Ascending aorta (tissue), 2 donors: ENCODE measurements around the gene PTPN3. TPM values are rescaled to one million over a fixed set of nuclear protein-coding genes. Genes with fewer than 3 reads are reported as not detected.

Source experiments
- DNase-seq, 2 donors: peaks; one replicate each; pipeline ENCODE4 v3.0.0-alpha.2; 2019; ENCODE audit warnings: low spot score in 2 of 2
- H3K27ac ChIP-seq, 2 donors: fragments of 200-600 bp; sonication (generic); one replicate each; pipeline ENCODE4 v1.5.1; 2016 to 2017; ENCODE audit warnings: mild to moderate bottlenecking in 1 of 2
- H3K27me3 ChIP-seq: fragments of 200-600 bp; sonication (generic); one replicate; pipeline ENCODE4 v1.5.1; 2017
- H3K36me3 ChIP-seq, 2 donors: fragments of 200-600 bp; sonication (generic); one replicate each; pipeline ENCODE4 v1.5.1; 2016
- H3K4me1 ChIP-seq, 2 donors: fragments of 200-600 bp; sonication (generic); one replicate each; pipeline ENCODE4 v1.5.1; 2016 to 2017; ENCODE audit warnings: mild to moderate bottlenecking in 1 of 2
- H3K4me3 ChIP-seq, 2 donors: fragments of 200-600 bp; sonication (generic); one replicate each; pipeline ENCODE4 v1.5.1; 2016 to 2017; ENCODE audit warnings: mild to moderate bottlenecking in 1 of 2
- H3K9me3 ChIP-seq, 2 donors: fragments of 200-600 bp; sonication (generic); one replicate each; pipeline ENCODE4 v1.5.1; 2016
- intact Hi-C: fragments of 100-400 bp; cut with DNase I; formaldehyde crosslinking; loops from one replicate; pipeline ENCODE4 v1.15.1; 2023
- total RNA-seq: library from RNA; depleted of rRNA; stranded (reverse); fragments of >200 nt; gene quantifications from one replicate; pipeline ENCODE4 v1.1.0, GENCODE V29; 2016
- TF ChIP-seq, protein P1 (sequence below), 3 experiments: fragments of 200-600 bp in 2 of 3; fragments of 450-650 bp in 1 of 3; sonication (generic) in 2 of 3; IDR thresholded peaks; one replicate each; pipeline ENCODE4 v1.5.1; 2016 to 2019; ENCODE audit warnings: antibody characterized with exemption in 3 of 3, mild to moderate bottlenecking in 1 of 3, moderate library complexity in 1 of 3

PTPN3 gene
- total RNA-seq, 1 donor from 2014 or later: 4.3 TPM

DNA sequence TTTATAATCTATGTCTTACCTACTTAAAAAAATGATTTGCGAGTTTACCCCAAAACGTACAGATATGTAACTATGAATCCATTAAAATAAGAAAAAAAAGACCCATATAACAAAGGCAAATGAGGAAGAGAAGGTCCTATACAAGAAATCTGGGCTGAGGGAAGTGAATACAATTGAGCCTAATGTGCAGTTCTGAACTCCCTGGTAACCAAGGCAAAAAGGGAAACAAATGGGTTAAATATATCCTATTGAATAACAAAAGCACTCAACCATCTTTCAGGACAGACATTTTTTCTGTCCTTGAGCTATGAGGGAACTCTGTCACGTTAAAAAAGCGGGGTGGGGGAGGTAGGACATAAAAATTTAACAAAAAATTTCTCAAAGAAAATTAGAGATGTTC, 78.6 kb downstream of the PTPN3 start:
- no peaks in the 10 kb centered on the region for H3K27me3 ChIP-seq
- no peaks in the 10 kb centered on the region for H3K9me3 ChIP-seq
- TF ChIP-seq, protein P1, sequence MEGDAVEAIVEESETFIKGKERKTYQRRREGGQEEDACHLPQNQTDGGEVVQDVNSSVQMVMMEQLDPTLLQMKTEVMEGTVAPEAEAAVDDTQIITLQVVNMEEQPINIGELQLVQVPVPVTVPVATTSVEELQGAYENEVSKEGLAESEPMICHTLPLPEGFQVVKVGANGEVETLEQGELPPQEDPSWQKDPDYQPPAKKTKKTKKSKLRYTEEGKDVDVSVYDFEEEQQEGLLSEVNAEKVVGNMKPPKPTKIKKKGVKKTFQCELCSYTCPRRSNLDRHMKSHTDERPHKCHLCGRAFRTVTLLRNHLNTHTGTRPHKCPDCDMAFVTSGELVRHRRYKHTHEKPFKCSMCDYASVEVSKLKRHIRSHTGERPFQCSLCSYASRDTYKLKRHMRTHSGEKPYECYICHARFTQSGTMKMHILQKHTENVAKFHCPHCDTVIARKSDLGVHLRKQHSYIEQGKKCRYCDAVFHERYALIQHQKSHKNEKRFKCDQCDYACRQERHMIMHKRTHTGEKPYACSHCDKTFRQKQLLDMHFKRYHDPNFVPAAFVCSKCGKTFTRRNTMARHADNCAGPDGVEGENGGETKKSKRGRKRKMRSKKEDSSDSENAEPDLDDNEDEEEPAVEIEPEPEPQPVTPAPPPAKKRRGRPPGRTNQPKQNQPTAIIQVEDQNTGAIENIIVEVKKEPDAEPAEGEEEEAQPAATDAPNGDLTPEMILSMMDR (IDR thresholded peaks at IDR 0.05): no peak
- H3K4me3 ChIP-seq: no peak overlapping the region
- H3K27ac ChIP-seq: no peak overlapping the region
- H3K4me1 ChIP-seq: peaks cover 0 to 2% of the 10 kb centered on the region in 2 donors
- H3K36me3 ChIP-seq: peaks cover 4 to 34% of the 10 kb centered on the region in 2 donors
- intact Hi-C loops: no loop called here
- no peak for DNase-seq

DNA sequence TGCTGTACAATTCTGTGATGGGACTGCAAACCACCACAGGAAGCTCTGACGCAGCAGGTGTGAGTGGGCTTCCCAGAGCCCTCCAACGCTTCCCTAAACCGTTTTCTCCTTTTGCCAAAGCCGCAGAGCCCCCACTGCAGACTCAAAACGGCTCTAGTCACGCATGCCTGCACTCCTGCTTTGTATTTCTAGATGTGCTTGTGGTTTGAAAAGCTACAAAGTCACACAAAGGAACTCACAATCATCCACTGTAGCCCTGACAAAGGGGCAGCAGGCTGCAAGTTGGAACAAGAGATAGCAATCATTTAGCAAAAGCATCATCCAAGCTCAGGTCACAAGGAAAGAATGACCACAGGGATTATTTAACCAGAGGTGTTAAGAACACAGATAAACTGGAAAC, 79.3 kb downstream of the PTPN3 start:
- TF ChIP-seq, protein P1 (IDR thresholded peaks at IDR 0.05): no peak
- H3K27me3 ChIP-seq: no peaks in the 10 kb centered on the region
- no peak for DNase-seq
- H3K4me1 ChIP-seq: peaks cover 0 to 2% of the 10 kb centered on the region in 2 donors
- H3K9me3 ChIP-seq: no peaks in the 10 kb centered on the region
- H3K36me3 ChIP-seq: peaks cover 4 to 34% of the 10 kb centered on the region in 2 donors
- H3K27ac ChIP-seq: no peak overlapping the region
- intact Hi-C loops: no loop called here
- no peak overlapping the region for H3K4me3 ChIP-seq

DNA sequence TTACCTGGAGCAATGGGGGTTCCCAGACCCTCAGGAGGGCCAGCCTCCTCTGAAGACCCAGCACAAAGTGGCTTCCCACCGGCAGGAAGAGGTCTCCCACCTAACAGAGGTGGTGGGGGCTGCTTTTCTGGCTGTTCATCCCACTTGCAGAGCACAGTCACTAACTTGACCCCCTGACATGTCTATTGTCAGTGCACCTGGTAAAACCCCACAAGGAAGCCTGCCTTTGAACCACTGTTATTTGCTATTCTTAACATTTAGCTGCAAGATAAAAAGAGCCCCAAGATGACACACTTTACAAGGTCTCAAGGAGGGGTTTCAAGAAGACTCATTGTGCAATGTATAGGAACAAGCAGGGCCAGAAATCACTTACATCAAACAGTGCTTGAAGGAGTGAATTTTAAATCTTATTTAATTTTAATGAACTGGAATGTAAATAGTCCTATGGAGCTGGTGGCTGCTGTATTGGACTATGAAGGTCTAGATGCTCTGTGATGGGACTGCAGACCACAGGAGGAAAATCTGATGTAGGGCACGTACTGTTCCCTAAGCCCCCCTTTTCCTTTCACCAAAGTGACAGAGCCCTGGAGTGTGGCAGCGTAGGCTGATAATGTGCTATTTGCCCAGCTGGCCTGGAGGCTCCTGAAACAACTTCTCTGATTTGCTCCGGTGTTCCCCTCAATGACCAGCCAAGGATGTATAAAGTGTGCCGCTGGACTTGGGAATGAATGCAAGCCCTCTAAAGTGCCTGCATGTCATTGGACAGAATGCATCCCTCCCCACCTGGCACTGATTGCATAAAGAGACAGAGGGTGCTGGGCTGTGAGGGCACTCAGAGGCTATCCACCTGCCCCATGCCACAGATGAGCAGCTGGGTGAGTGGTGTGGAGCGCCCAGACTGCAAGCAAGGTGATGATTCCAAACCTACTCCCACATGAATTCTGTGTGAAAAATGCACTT, 80.2 kb downstream of the PTPN3 start:
- H3K36me3 ChIP-seq: peaks cover 4 to 34% of the 10 kb centered on the region in 2 donors
- no peak for DNase-seq
- intact Hi-C loops: no loop called here
- no peak overlapping the region for H3K4me3 ChIP-seq
- peaks cover 0 to 2% of the 10 kb centered on the region in 2 donors for H3K4me1 ChIP-seq
- H3K27ac ChIP-seq: peak overlapping the region; percentile 11 to 36
- no peaks in the 10 kb centered on the region for H3K9me3 ChIP-seq
- TF ChIP-seq, protein P1 (IDR thresholded peaks at IDR 0.05): no peak
- H3K27me3 ChIP-seq: no peaks in the 10 kb centered on the region

DNA sequence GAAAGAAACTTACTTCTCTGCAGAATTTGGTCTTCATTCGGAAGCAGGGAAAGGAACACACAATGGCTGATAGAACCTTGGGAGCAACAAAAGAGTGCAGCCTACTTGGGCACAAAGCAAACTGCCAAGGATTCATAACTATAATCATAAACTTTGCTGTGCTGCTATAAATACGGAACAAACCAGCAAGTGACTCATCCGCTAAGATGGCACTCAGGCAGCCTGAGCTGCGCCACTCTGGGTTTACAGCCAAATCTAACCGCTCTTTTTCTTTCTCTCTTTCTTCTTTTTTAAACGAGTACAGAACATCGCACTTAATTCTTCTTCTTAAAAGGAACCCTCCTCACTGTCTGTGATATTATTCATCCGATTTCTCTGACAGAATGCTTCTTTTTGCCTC, 81.1 kb downstream of the PTPN3 start:
- H3K27ac ChIP-seq: peak overlapping the region; percentile 11 to 36
- H3K27me3 ChIP-seq: no peaks in the 10 kb centered on the region
- peaks cover 4 to 34% of the 10 kb centered on the region in 2 donors for H3K36me3 ChIP-seq
- intact Hi-C loops: no loop called here
- no peak overlapping the region for H3K4me3 ChIP-seq
- peaks cover 0 to 2% of the 10 kb centered on the region in 2 donors for H3K4me1 ChIP-seq
- TF ChIP-seq, protein P1 (IDR thresholded peaks at IDR 0.05): no peak
- DNase-seq: no peak
- H3K9me3 ChIP-seq: no peaks in the 10 kb centered on the region

DNA sequence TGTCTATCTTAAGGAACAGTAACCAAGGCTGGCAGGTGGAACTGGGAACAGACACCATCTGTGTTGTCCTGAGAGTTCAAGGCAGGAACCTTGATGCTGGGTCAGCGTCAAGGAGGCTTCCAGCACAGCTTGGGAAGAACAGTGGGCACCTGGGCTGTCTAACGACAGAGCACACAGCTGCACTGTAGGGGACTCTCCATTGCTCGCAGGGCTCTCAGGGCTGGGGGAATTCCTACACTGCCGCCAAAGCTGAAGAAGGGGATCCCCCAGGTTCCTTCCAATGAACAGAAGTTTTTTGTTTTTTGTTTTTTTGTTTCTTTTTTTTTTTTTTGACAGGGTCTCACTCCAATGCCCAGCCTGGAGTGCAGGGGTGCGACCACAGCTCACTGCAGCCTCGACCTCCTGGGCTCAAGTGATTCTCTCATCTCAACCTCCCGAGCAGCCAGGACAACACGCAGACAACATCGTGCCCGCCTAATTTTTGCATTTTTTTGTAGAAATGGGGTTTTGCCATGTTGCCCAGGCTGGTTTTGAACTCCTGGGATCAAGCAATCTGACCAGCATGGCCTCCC, 81.9 kb downstream of the PTPN3 start:
- Histone ChIP-seq H3K4me1 (no peaks in the 10 kb centered on the region), H3K36me3 (peaks cover 4 to 34% of the 10 kb centered on the region in 2 donors), H3K27ac (no peak overlapping the region), H3K9me3 (no peaks in the 10 kb centered on the region), H3K4me3 (no peak overlapping the region), H3K27me3 (no peaks in the 10 kb centered on the region)
- TF ChIP-seq, protein P1 (IDR thresholded peaks at IDR 0.05): no peak
- no peak for DNase-seq
- intact Hi-C loops: no loop called here
